LNCAP (cell line): Measurements from ENCODE around the gene MCOLN3.

Experiments used
- TF ChIP-seq, protein P1 (sequence below): fragments of 450-650 bp; IDR thresholded peaks from 2 replicates; pipeline ENCODE4 v1.5.1; 2017; ENCODE audit warnings: mild to moderate bottlenecking

MCOLN3 gene

DNA sequence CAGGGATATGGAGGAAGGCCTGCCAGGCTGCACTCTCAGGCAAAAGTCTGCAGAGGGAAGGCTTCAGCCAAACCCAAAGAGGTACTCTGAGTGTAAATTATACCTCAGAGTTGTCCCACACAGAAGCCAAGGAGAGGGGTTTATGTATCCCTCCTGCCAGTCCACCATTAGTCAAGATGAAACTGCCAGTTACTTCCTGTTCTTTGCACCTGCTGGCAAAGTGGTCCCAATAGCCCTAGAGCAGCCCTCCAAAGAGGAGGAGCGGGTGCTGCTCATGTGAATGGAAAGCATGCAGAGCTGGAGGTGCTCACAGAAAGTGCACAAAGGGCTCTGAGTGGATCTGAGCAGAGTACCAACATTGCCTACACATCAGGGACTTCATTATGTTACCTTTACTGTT, 37.1 kb upstream of the MCOLN3 start:
- TF ChIP-seq, protein P1, sequence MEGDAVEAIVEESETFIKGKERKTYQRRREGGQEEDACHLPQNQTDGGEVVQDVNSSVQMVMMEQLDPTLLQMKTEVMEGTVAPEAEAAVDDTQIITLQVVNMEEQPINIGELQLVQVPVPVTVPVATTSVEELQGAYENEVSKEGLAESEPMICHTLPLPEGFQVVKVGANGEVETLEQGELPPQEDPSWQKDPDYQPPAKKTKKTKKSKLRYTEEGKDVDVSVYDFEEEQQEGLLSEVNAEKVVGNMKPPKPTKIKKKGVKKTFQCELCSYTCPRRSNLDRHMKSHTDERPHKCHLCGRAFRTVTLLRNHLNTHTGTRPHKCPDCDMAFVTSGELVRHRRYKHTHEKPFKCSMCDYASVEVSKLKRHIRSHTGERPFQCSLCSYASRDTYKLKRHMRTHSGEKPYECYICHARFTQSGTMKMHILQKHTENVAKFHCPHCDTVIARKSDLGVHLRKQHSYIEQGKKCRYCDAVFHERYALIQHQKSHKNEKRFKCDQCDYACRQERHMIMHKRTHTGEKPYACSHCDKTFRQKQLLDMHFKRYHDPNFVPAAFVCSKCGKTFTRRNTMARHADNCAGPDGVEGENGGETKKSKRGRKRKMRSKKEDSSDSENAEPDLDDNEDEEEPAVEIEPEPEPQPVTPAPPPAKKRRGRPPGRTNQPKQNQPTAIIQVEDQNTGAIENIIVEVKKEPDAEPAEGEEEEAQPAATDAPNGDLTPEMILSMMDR, result no peak

- TF ChIP-seq, protein P1, result no peak
Measured at GRCh38 chr1:85078903-85079302, 30.6 kb upstream of the MCOLN3 start.

DNA sequence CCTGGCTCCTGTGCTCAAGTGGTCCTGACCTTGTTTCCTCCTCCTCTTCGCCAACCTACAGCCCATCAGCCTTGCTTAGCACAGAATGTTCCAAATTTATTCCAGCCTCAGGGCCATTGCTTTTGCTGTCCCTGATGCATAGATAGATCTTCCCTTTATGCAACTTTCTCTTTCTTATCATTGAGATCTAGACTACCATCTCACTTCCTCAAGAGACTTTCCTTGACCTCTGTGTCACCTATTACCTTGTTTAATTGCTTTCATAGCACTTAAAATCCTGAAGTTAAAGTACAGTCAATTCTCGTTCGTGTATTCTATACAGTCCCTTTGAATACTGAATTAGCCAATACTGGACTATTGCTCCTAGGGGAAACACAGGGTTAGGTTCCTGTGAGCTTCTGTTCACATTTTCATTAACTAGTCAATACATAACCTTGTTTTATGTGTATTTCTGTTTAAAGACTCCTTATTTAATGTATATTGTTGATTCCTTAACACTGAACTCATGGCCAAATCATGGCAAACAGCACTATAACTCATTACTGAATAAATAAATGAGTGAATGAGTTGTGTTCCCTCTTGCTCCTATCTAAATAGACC, 26.2 kb upstream of the MCOLN3 start:
- TF ChIP-seq, protein P1, result no peak

DNA sequence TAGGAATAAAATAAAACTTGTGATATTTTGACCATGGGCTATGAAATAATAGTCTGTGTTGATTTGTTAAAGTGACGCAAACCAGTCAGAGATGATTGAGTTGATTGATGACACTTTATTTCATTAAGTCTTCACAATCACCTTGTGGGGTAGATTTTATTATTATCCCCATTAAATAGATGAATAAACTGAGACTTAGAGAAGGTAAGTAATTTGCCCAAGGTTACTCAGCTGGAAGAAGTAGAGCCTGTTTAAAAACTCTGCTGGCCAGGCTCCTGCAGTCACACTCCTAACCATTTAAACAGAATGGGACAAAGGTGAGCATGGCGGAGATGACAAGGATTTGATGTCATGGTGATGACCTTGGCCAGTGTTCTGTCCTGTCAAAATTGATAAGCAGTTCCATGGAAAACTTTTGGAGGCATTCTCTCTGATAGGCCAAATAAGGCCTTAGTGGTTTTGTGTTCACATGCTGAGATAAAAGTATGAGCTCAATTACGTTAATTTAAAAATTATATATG, 22.7 kb upstream of the MCOLN3 start:
- TF ChIP-seq, protein P1, result no peak

- TF ChIP-seq, protein P1, result no peak
Measured at GRCh38 chr1:85068846-85069245, 20.5 kb upstream of the MCOLN3 start.

DNA sequence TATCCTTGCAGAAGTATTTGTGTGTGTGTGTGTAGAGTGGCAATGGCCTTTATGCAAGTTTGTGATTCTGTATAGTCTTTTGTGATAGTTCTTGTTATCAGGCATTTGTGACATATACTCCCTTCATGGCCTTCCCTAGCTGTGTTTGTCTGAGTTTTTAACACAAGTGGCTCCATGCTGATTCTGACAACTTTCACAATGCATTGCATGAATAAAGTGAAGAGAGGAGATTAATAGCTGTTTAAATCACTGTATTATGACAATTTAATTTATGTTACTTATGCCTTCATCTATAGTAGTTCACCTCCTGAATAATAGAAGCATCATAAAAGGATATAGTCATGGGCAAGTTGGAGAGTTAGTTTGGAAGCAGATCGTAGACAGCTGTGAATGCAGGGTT, 17.2 kb upstream of the MCOLN3 start:
- TF ChIP-seq, protein P1, result no peak

GRCh38 chr1:85062425-85063026, 14.2 kb upstream of the MCOLN3 start:
- TF ChIP-seq, protein P1, result no peak
